HG03521 (cell line): ENCODE data around the gene ZEB1.
"Not testable (repeated sequence)": the region's sequence is repeated elsewhere in the genome, so short reads cannot be mapped to it uniquely, and the experiment has no call there.

ENCODE experiments used
- ATAC-seq: cut with Tn5 transposase; IDR thresholded peaks from one replicate; pipeline ENCODE4 v1.9.1; 2021; ENCODE audit warnings: mild to moderate bottlenecking, moderate library complexity; ENCODE audit not compliant: unreplicated experiment

ZEB1 gene

GRCh38 chr10:31364238-31364637 is 45.2 kb downstream of the ZEB1 start:
- ATAC-seq = not testable (repeated sequence)

- ATAC-seq = no peak
Observed at GRCh38 chr10:31366703-31367102, 47.7 kb downstream of the ZEB1 start.

- ATAC-seq = no peak
Observed at GRCh38 chr10:31368724-31369123, 49.7 kb downstream of the ZEB1 start.

- ATAC-seq = no peak
Observed at GRCh38 chr10:31372439-31372838, 53.4 kb downstream of the ZEB1 start.

GRCh38 chr10:31374146-31374696 is 55.2 kb downstream of the ZEB1 start:
- ATAC-seq = no peak

GRCh38 chr10:31381171-31381570 is 62.2 kb downstream of the ZEB1 start:
- no peak for ATAC-seq

GRCh38 chr10:31381766-31382316 is 62.8 kb downstream of the ZEB1 start:
- ATAC-seq = no peak

GRCh38 chr10:31383810-31384588 is 65.0 kb downstream of the ZEB1 start:
- peak; percentile 97 for ATAC-seq

GRCh38 chr10:31384589-31384949 is 65.6 kb downstream of the ZEB1 start:
- peak; percentile 15 for ATAC-seq

- no peak for ATAC-seq
Observed at GRCh38 chr10:31390804-31391203, 71.8 kb downstream of the ZEB1 start.

GRCh38 chr10:31393844-31394243 is 74.8 kb downstream of the ZEB1 start:
- peak; percentile 54 for ATAC-seq

- ATAC-seq = no peak
Observed at GRCh38 chr10:31395695-31396094, 76.7 kb downstream of the ZEB1 start.

- ATAC-seq = no peak
Observed at GRCh38 chr10:31396376-31396775, 77.4 kb downstream of the ZEB1 start.

GRCh38 chr10:31397852-31398251 is 78.8 kb downstream of the ZEB1 start:
- ATAC-seq = no peak

- ATAC-seq = no peak
Observed at GRCh38 chr10:31399171-31399570, 80.2 kb downstream of the ZEB1 start.

GRCh38 chr10:31399631-31400030 is 80.6 kb downstream of the ZEB1 start:
- ATAC-seq = no peak

- no peak for ATAC-seq
Observed at GRCh38 chr10:31401287-31401686, 82.3 kb downstream of the ZEB1 start.

GRCh38 chr10:31404640-31405039 is 85.6 kb downstream of the ZEB1 start:
- no peak for ATAC-seq

GRCh38 chr10:31405829-31406228 is 86.8 kb downstream of the ZEB1 start:
- ATAC-seq = not testable (repeated sequence)

GRCh38 chr10:31412397-31412796 is 93.4 kb downstream of the ZEB1 start:
- ATAC-seq = not testable (repeated sequence)

GRCh38 chr10:31413325-31413724 is 94.3 kb downstream of the ZEB1 start:
- ATAC-seq = no peak

- ATAC-seq = no peak
Observed at GRCh38 chr10:31418481-31418880, 99.5 kb downstream of the ZEB1 start.
